22Rv1 (cell line): Measurements from ENCODE around the gene GRN.

ENCODE experiments used
- CTCF ChIP-seq: fragments of 450-650 bp; IDR thresholded peaks from 2 replicates; pipeline ENCODE4 v1.5.1; 2017; ENCODE audit warnings: mild to moderate bottlenecking
- ZFX ChIP-seq: fragments of 450-650 bp; IDR thresholded peaks from 2 replicates; pipeline ENCODE4 v1.6.1; 2017; ENCODE audit warnings: antibody characterized with exemption, borderline replicate concordance

GRCh38 chr17:44374306-44375195 lies 29.4 kb downstream of the GRN start:
- TF ChIP-seq CTCF (no peak), ZFX (no peak)
